NCI-H774 (cell line): Measurements from ENCODE around the gene DGKG.
A peak's percentile ranks its signal among the peaks of the same experiment; 100 is the strongest.

ENCODE experiments used
- DNase-seq: peaks from one replicate; lab custom pipeline; 2025; lab: John Stamatoyannopoulos, UW

The DGKG gene

GRCh38 chr3:186239321-186239720, 122.7 kb downstream of the DGKG start:
- peak; percentile 14 for DNase-seq

GRCh38 chr3:186237915-186238314, 124.1 kb downstream of the DGKG start:
- DNase-seq, result no peak

GRCh38 chr3:186236357-186237020, 125.5 kb downstream of the DGKG start:
- no peak for DNase-seq

GRCh38 chr3:186235554-186235953, 126.5 kb downstream of the DGKG start:
- no peak for DNase-seq

- DNase-seq, result no peak
Measured at GRCh38 chr3:186234152-186234551, 127.9 kb downstream of the DGKG start.

- DNase-seq, result no peak
Measured at GRCh38 chr3:186226482-186226881, 135.6 kb downstream of the DGKG start.

- no peak for DNase-seq
Measured at GRCh38 chr3:186225603-186226002, 136.4 kb downstream of the DGKG start.

GRCh38 chr3:186224041-186224610, 137.9 kb downstream of the DGKG start:
- DNase-seq, result no peak

- no peak for DNase-seq
Measured at GRCh38 chr3:186223476-186223875, 138.6 kb downstream of the DGKG start.

GRCh38 chr3:186221760-186222378, 140.2 kb downstream of the DGKG start:
- DNase-seq, result no peak

- DNase-seq, result no peak
Measured at GRCh38 chr3:186220911-186221645, 141.0 kb downstream of the DGKG start.

- no peak for DNase-seq
Measured at GRCh38 chr3:186220365-186220764, 141.7 kb downstream of the DGKG start.

- no peak for DNase-seq
Measured at GRCh38 chr3:186219211-186219638, 142.8 kb downstream of the DGKG start.

GRCh38 chr3:186218421-186218820, 143.6 kb downstream of the DGKG start:
- DNase-seq, result no peak

- DNase-seq, result no peak
Measured at GRCh38 chr3:186217820-186218164, 144.2 kb downstream of the DGKG start.

- DNase-seq, result no peak
Measured at GRCh38 chr3:186216900-186217819, 144.9 kb downstream of the DGKG start.

- no peak for DNase-seq
Measured at GRCh38 chr3:186214670-186215069, 147.4 kb downstream of the DGKG start.

GRCh38 chr3:186213946-186214345, 148.1 kb downstream of the DGKG start:
- DNase-seq, result no peak

GRCh38 chr3:186212611-186213010, 149.4 kb downstream of the DGKG start:
- no peak for DNase-seq

- no peak for DNase-seq
Measured at GRCh38 chr3:186210852-186211500, 151.1 kb downstream of the DGKG start.
